ENCODE data around the gene PRDM1. TPM values are rescaled to one million over a fixed set of nuclear protein-coding genes. Genes with fewer than 3 reads are reported as not detected.

The PRDM1 gene
- total RNA-seq, 1 donor from 2014 or later, result 0.15 TPM

DNA sequence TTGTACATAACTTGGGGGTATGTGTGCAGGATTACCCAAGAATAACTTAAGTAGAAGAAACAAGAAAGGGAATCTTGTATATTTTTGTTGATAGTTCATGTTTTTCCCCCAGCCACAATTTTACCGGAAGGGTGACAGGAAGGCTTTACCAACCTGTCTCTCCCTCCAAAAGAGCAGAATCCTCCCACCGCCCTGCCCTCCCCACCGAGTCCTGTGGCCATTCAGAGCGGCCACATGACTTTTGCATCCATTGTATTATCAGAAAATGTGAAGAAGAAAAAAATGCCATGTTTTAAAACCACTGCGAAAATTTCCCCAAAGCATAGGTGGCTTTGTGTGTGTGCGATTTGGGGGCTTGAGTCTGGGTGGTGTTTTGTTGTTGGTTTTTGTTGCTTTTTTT lies 22.0 kb downstream of the PRDM1 start:
- Mint-ChIP-seq H3K36me3 (ENCODE audit: low read depth) (no peaks in the 10 kb centered on the region), H3K27me3 (ENCODE audit: low read depth) (no peaks in the 10 kb centered on the region), H3K4me1 (ENCODE audit: low read depth) (no peaks in the 10 kb centered on the region), H3K4me3 (ENCODE audit: unreplicated experiment) (no peak overlapping the region), H3K27ac (ENCODE audit: unreplicated experiment) (no peak overlapping the region), H3K9me3 (ENCODE audit: low read depth) (no peaks in the 10 kb centered on the region)
- DNase-seq (ENCODE audit: low spot score), result no peak
- TF ChIP-seq CTCF (IDR thresholded peaks at IDR 0.05), result no peak

DNA sequence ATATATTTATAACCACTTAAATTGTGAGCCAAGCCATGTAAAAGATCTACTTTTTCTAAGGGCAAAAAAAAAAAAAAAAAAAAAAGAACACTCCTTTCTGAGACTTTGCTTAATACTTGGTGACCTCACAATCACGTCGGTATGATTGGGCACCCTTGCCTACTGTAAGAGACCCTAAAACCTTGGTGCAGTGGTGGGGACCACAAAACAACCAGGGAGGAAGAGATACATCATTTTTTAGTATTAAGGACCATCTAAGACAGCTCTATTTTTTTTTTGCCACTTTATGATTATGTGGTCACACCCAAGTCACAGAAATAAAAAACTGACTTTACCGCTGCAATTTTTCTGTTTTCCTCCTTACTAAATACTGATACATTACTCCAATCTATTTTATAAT lies 22.9 kb downstream of the PRDM1 start:
- Mint-ChIP-seq H3K36me3 (ENCODE audit: low read depth) (no peaks in the 10 kb centered on the region), H3K27ac (ENCODE audit: unreplicated experiment) (no peak overlapping the region), H3K4me1 (ENCODE audit: low read depth) (peaks cover 6% of the 10 kb centered on the region), H3K27me3 (ENCODE audit: low read depth) (no peaks in the 10 kb centered on the region), H3K9me3 (ENCODE audit: low read depth) (no peaks in the 10 kb centered on the region), H3K4me3 (ENCODE audit: unreplicated experiment) (no peak overlapping the region)
- no peak for TF ChIP-seq CTCF (IDR thresholded peaks at IDR 0.05)
- DNase-seq (ENCODE audit: low spot score), result no peak

DNA sequence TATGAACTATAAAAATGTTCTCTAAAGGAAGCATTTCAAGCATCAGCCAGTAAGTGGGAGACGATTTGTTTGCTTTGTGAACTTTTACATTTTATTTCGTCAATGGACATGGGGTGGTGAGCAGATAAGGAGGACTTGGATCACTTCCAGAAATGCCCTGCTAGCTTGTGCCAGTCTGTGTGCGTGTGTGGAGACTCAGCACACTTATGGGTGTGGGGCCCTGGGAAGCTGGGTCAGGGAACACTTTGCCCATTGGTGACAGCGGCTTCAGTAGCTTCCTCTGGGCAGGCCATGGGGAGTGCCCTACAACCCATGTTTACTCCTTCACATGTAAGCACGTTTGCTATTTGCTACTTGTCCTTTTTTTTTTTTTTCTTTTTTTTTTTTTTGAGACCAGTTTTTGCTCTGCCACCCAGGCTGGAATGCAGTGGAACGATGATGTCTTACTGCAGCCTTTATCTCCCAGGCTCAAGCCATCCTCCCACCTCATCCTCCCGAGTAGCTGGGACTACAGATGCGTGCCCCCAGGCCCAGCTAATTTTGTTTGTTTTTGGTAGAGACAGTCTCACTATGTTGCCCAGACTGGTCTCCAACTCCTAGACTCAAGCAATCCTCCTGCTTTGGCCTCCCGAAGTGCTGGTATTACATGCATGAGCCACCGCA lies 24.2 kb downstream of the PRDM1 start:
- no peak overlapping the region for H3K27ac Mint-ChIP-seq (ENCODE audit: unreplicated experiment)
- no peaks in the 10 kb centered on the region for H3K9me3 Mint-ChIP-seq (ENCODE audit: low read depth)
- no peaks in the 10 kb centered on the region for H3K27me3 Mint-ChIP-seq (ENCODE audit: low read depth)
- no peak for DNase-seq (ENCODE audit: low spot score)
- H3K36me3 Mint-ChIP-seq (ENCODE audit: low read depth), result no peaks in the 10 kb centered on the region
- H3K4me1 Mint-ChIP-seq (ENCODE audit: low read depth), result peaks cover 6% of the 10 kb centered on the region
- no peak overlapping the region for H3K4me3 Mint-ChIP-seq (ENCODE audit: unreplicated experiment)
- no peak for TF ChIP-seq CTCF (IDR thresholded peaks at IDR 0.05)

GRCh38 chr6:106112433-106112832 lies 26.3 kb downstream of the PRDM1 start:
- Mint-ChIP-seq H3K9me3 (ENCODE audit: low read depth) (no peaks in the 10 kb centered on the region), H3K27ac (ENCODE audit: unreplicated experiment) (no peak overlapping the region), H3K27me3 (ENCODE audit: low read depth) (no peaks in the 10 kb centered on the region), H3K4me1 (ENCODE audit: low read depth) (peaks cover 6% of the 10 kb centered on the region), H3K4me3 (ENCODE audit: unreplicated experiment) (no peak overlapping the region), H3K36me3 (ENCODE audit: low read depth) (no peaks in the 10 kb centered on the region)
- no peak for DNase-seq (ENCODE audit: low spot score)
- TF ChIP-seq CTCF (IDR thresholded peaks at IDR 0.05), result no peak

GRCh38 chr6:106113256-106113959 lies 27.3 kb downstream of the PRDM1 start:
- DNase-seq (ENCODE audit: low spot score), result no peak
- no peaks in the 10 kb centered on the region for H3K27me3 Mint-ChIP-seq (ENCODE audit: low read depth)
- H3K4me1 Mint-ChIP-seq (ENCODE audit: low read depth), result peaks cover 6% of the 10 kb centered on the region
- no peak for TF ChIP-seq CTCF (IDR thresholded peaks at IDR 0.05)
- no peak overlapping the region for H3K27ac Mint-ChIP-seq (ENCODE audit: unreplicated experiment)
- H3K36me3 Mint-ChIP-seq (ENCODE audit: low read depth), result no peaks in the 10 kb centered on the region
- no peak overlapping the region for H3K4me3 Mint-ChIP-seq (ENCODE audit: unreplicated experiment)
- no peaks in the 10 kb centered on the region for H3K9me3 Mint-ChIP-seq (ENCODE audit: low read depth)

Measured in chondrocyte (in vitro differentiated cells).